ENCODE results near the gene PDE6H. TPM values are rescaled to one million over a fixed set of nuclear protein-coding genes. Genes with fewer than 3 reads are reported as not detected.
A peak's percentile ranks its signal among the peaks of the same experiment; 100 is the strongest.

Gene PDE6H
- total RNA-seq, result not detected
- polyA plus RNA-seq, result not detected

GRCh38 chr12:14972816-14973215 is at the start of gene PDE6H:
Gene PDE6H, plus strand, starts transcription at chr12:14973042. Its CDS starts 4,971 bp downstream, at chr12:14978013.
- TF ChIP-seq, protein P1, sequence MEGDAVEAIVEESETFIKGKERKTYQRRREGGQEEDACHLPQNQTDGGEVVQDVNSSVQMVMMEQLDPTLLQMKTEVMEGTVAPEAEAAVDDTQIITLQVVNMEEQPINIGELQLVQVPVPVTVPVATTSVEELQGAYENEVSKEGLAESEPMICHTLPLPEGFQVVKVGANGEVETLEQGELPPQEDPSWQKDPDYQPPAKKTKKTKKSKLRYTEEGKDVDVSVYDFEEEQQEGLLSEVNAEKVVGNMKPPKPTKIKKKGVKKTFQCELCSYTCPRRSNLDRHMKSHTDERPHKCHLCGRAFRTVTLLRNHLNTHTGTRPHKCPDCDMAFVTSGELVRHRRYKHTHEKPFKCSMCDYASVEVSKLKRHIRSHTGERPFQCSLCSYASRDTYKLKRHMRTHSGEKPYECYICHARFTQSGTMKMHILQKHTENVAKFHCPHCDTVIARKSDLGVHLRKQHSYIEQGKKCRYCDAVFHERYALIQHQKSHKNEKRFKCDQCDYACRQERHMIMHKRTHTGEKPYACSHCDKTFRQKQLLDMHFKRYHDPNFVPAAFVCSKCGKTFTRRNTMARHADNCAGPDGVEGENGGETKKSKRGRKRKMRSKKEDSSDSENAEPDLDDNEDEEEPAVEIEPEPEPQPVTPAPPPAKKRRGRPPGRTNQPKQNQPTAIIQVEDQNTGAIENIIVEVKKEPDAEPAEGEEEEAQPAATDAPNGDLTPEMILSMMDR (IDR thresholded peaks at IDR 0.05), result no peak
- Histone ChIP-seq H3K9me3 (no peaks in the 10 kb centered on the region), H3K4me3 (no peak within 1 kb of the TSS), H3K4me1 (no peaks in the 10 kb centered on the region), H3K27ac (no peak within 1 kb of the TSS), H3K27me3 (no peaks in the 10 kb centered on the region), H3K36me3 (no peaks in the 10 kb centered on the region)
- DNase-seq (no peak), ATAC-seq (no peak), FAIRE-seq (no peak)
- 78 to 93% methylated on average over 2 of the region's 2 CpGs for WGBS, 2 donors
- intact Hi-C loops (cut with DNase I), result no loop called here

- ATAC-seq, result no peak
- FAIRE-seq, result no peak
- no peak for DNase-seq
- Histone ChIP-seq H3K4me3 (no peak overlapping the region), H3K4me1 (peaks cover under 1 to 9% (median 6%) of the 10 kb centered on the region in 3 donors), H3K36me3 (peaks cover 0 to 19% (median 0%) of the 10 kb centered on the region in 3 donors), H3K27ac (no peak overlapping the region), H3K27me3 (no peaks in the 10 kb centered on the region), H3K9me3 (no peaks in the 10 kb centered on the region)
- 99 to 100% methylated on average over 2 of the region's 2 CpGs for WGBS, 2 donors
- intact Hi-C loops (cut with DNase I), result loop anchor here in 1 of 3 donors (10.0 kb wide), 1 partner anchor 79 kb away; the partner anchor contains the start of gene ART4
- TF ChIP-seq, protein P1 (IDR thresholded peaks at IDR 0.05), result no peak
Measured at GRCh38 chr12:14923944-14924343, 48.9 kb upstream of the PDE6H start.

GRCh38 chr12:14924541-14924940 is 48.3 kb upstream of the PDE6H start:
- FAIRE-seq, result no peak
- no peak for DNase-seq
- TF ChIP-seq, protein P1 (IDR thresholded peaks at IDR 0.05), result no peak

GRCh38 chr12:14927267-14927666 is 45.6 kb upstream of the PDE6H start:
- no peak overlapping the region for H3K27ac ChIP-seq
- H3K36me3 ChIP-seq, result no peaks in the 10 kb centered on the region
- ATAC-seq (no peak), DNase-seq (no peak), FAIRE-seq (no peak)
- no peak overlapping the region for H3K4me3 ChIP-seq
- H3K4me1 ChIP-seq, result peaks cover 14 to 40% (median 32%) of the 10 kb centered on the region in 3 donors
- intact Hi-C loops (cut with DNase I), result loop anchor here in 1 of 3 donors (10.0 kb wide), 1 partner anchor 82 kb away; the partner anchor contains the start of gene ART4
- TF ChIP-seq, protein P1 (IDR thresholded peaks at IDR 0.05), result no peak
- H3K27me3 ChIP-seq, result no peaks in the 10 kb centered on the region
- 89 to 91% methylated on average over 3 of the region's 3 CpGs for WGBS, 2 donors
- no peaks in the 10 kb centered on the region for H3K9me3 ChIP-seq

More at GRCh38 chr12:14924541-14924940, 48.3 kb upstream of the PDE6H start:
- Histone ChIP-seq H3K27me3 (no peaks in the 10 kb centered on the region), H3K4me1 (peaks cover 6 to 13% (median 12%) of the 10 kb centered on the region in 3 donors), H3K9me3 (no peaks in the 10 kb centered on the region), H3K27ac (no peak overlapping the region), H3K36me3 (peaks cover 0 to 14% (median 0%) of the 10 kb centered on the region in 3 donors), H3K4me3 (no peak overlapping the region)
- no peak for ATAC-seq
- intact Hi-C loops (cut with DNase I), result loop anchor here in 1 of 3 donors (10.0 kb wide), 1 partner anchor 80 kb away; the partner anchor contains the start of gene ART4
- WGBS, 2 donors, result 60% methylated on average over 3 of the region's 3 CpGs

GRCh38 chr12:14928931-14929330 is 43.9 kb upstream of the PDE6H start:
- H3K27me3 ChIP-seq, result no peaks in the 10 kb centered on the region
- H3K27ac ChIP-seq, result peak overlapping the region in 3 of 4 donors; percentile 8 to 95 (median 93)
- ATAC-seq, result peak; percentile 81 to 91 (median 86)
- intact Hi-C loops (cut with DNase I), result loop anchor here in 1 of 3 donors (10.0 kb wide), 1 partner anchor 84 kb away; the partner anchor contains the start of gene ART4
- no peaks in the 10 kb centered on the region for H3K36me3 ChIP-seq
- DNase-seq, result peak in 3 of 6 donors; percentile 53 to 70 (median 64)
- TF ChIP-seq, protein P1 (IDR thresholded peaks at IDR 0.05), result no peak
- peaks cover 17 to 56% (median 42%) of the 10 kb centered on the region in 3 donors for H3K4me1 ChIP-seq
- H3K4me3 ChIP-seq, result peak overlapping the region in 1 of 4 donors; percentile 16
- 6 to 10% methylated on average over 4 of the region's 4 CpGs for WGBS, 2 donors
- no peak for FAIRE-seq
- H3K9me3 ChIP-seq, result no peaks in the 10 kb centered on the region

All from pancreas (tissue), 10 donors.